SK-N-SH (cell line): Measurements from ENCODE around the gene BRPF3. TPM values are rescaled to one million over a fixed set of nuclear protein-coding genes. Genes with fewer than 3 reads are reported as not detected.

Source experiments
- CTCF ChIA-PET: fragments of 300-600, 350-600 bp; formaldehyde crosslinking; extraction: SDS; loops from one replicate; lab custom pipeline; 2021; lab: Yijun Ruan, JAX
- POLR2A ChIA-PET: fragments of 350-600 bp; sonication (Branson Sonifier 250); formaldehyde crosslinking; extraction: SDS; loops from one replicate; lab custom pipeline; 2020; ENCODE audit warnings: antibody characterized with exemption, inconsistent platforms; lab: Yijun Ruan, JAX
- DNase-seq: peaks from one replicate; pipeline ENCODE4 v3.0.0; 2012
- H2AFZ ChIP-seq: fragments of 200-600 bp; sonication (generic); 2 replicates; pipeline ENCODE4 v1.8.1; 2016; ENCODE audit warnings: antibody characterized with exemption, mild to moderate bottlenecking, low read depth
- H3F3A ChIP-seq: fragments of 200-600 bp; sonication (generic); replicated peaks from 2 replicates; pipeline ENCODE3; 2016; ENCODE audit warnings: antibody characterized with exemption, mild to moderate bottlenecking; ENCODE audit not compliant: insufficient read depth
- H3K27ac ChIP-seq, 2 experiments: fragments of 200-500 bp in 1 of 2; fragments of 200-600 bp in 1 of 2; sonication (Bioruptor generic) in 1 of 2; sonication (generic), shearing (Covaris generic) in 1 of 2; 2 replicates each; pipeline versions ENCODE4 v1.5.1 to v1.6.1; 2014 to 2016; ENCODE audit warnings: low read depth in 2 of 2, inconsistent platforms in 1 of 2, low read length in 1 of 2, mild to moderate bottlenecking in 1 of 2, mixed read lengths in 1 of 2
- H3K27me3 ChIP-seq: fragments of 200-600 bp; sonication (generic), shearing (Covaris generic); 2 replicates; pipeline ENCODE4 v1.6.1; 2016; ENCODE audit warnings: mixed run types; ENCODE audit not compliant: insufficient read depth
- H3K36me3 ChIP-seq, 2 experiments: fragments of 200-500 bp in 1 of 2; fragments of 200-600 bp in 1 of 2; sonication (Bioruptor generic) in 1 of 2; sonication (generic) in 1 of 2; replicated peaks in 1 of 2; 2 replicates each; pipeline versions ENCODE3 to v1.5.1; 2014 to 2016; ENCODE audit warnings: low read length in 1 of 2, mild to moderate bottlenecking in 1 of 2; ENCODE audit not compliant: insufficient read depth in 2 of 2, control insufficient read depth in 1 of 2
- H3K4me1 ChIP-seq, 2 experiments: fragments of 200-500 bp in 1 of 2; fragments of 200-600 bp in 1 of 2; sonication (Bioruptor generic) in 1 of 2; sonication (generic), shearing (Covaris generic) in 1 of 2; 2 replicates each; pipeline versions ENCODE4 v1.5.1 to v1.6.1; 2014 to 2016; ENCODE audit warnings: low read depth in 1 of 2, low read length in 1 of 2, mixed run types in 1 of 2; ENCODE audit not compliant: insufficient read depth in 2 of 2, control insufficient read depth in 1 of 2
- H3K4me2 ChIP-seq: fragments of 200-600 bp; sonication (generic), shearing (Covaris generic); 2 replicates; pipeline ENCODE4 v1.6.1; 2017; ENCODE audit warnings: mixed run types
- H3K4me3 ChIP-seq, 2 experiments: fragments of 200-500 bp in 1 of 2; fragments of 200-600 bp in 1 of 2; sonication (Bioruptor generic) in 1 of 2; sonication (generic), shearing (Covaris generic) in 1 of 2; 2 replicates each; pipeline versions ENCODE4 v1.5.1 to v1.8.1; 2014 to 2016; ENCODE audit warnings: low read depth in 2 of 2, inconsistent platforms in 1 of 2, low read length in 1 of 2, mild to moderate bottlenecking in 1 of 2, mixed read lengths in 1 of 2, moderate library complexity in 1 of 2
- H3K79me2 ChIP-seq: fragments of 200-600 bp; sonication (generic); 2 replicates; pipeline ENCODE4 v1.8.1; 2017; ENCODE audit warnings: mild to moderate bottlenecking; ENCODE audit not compliant: insufficient read depth
- H3K9ac ChIP-seq: fragments of 200-600 bp; sonication (generic); 2 replicates; pipeline ENCODE4 v1.6.1; 2017; ENCODE audit warnings: mixed run types
- H3K9me2 ChIP-seq: fragments of 200-600 bp; sonication (generic); 2 replicates; pipeline ENCODE4 v1.6.1; 2017; ENCODE audit warnings: mixed run types
- H3K9me3 ChIP-seq: fragments of 200-600 bp; sonication (generic); 2 replicates; pipeline ENCODE4 v1.6.1; 2017; ENCODE audit warnings: mixed run types, mild to moderate bottlenecking, moderate library complexity
- H4K20me1 ChIP-seq: fragments of 200-600 bp; sonication (generic); 2 replicates; pipeline ENCODE4 v1.6.1; 2017; ENCODE audit warnings: mild to moderate bottlenecking, mixed run types; ENCODE audit not compliant: insufficient read depth
- NFIC ChIP-seq: IDR thresholded peaks from 2 replicates; pipeline ENCODE4 v1.4.0; 2012; ENCODE audit warnings: borderline replicate concordance
- PBX3 ChIP-seq: IDR thresholded peaks from 2 replicates; pipeline ENCODE4; 2012
- POLR2AphosphoS5 ChIP-seq: IDR thresholded peaks from 2 replicates; pipeline ENCODE4 v1.6.1; 2012; ENCODE audit warnings: low read depth, low read length
- RXRA ChIP-seq: IDR thresholded peaks from 2 replicates; pipeline ENCODE4 v1.4.0; 2012; ENCODE audit warnings: low read depth, mild to moderate bottlenecking, borderline replicate concordance
- SMC3 ChIP-seq: IDR thresholded peaks from 2 replicates; pipeline ENCODE4 v1.6.1; 2012; ENCODE audit warnings: low read depth, low read length, improper control_type of control experiment
- TAF1 ChIP-seq: IDR thresholded peaks from 2 replicates; pipeline ENCODE4 v1.6.1; 2012; ENCODE audit warnings: low read depth, mild to moderate bottlenecking, low read length, moderate library complexity, borderline replicate concordance
- WGBS: methylation state at CpG from one replicate; pipeline ENCODE4 v1.1.6; 2017; ENCODE audit warnings: low lambda C conversion rate; 5-methylcytosine and 5-hydroxymethylcytosine counted together
- polyA plus RNA-seq, 3 experiments: library from polyadenylated mRNA; depleted of rRNA; stranded (reverse); fragments of >200 nt; gene quantifications; 2 replicates each; pipeline ENCODE4 v1.2.3, GENCODE V29; 2012
- TF ChIP-seq, protein P1 (sequence below): fragments of 200-600 bp; sonication (generic); IDR thresholded peaks from 2 replicates; pipeline ENCODE4 v1.6.1; 2017; ENCODE audit warnings: antibody characterized with exemption, mild to moderate bottlenecking, moderate library complexity
- TF ChIP-seq, protein P2 (sequence below): IDR thresholded peaks from 2 replicates; pipeline ENCODE4 v1.4.0; 2012; ENCODE audit warnings: low read depth, borderline replicate concordance

BRPF3 gene
- polyA plus RNA-seq, 1 of the 3 experiments (the other 2 are of a cell fraction) = 15.4 TPM

- H3K79me2 ChIP-seq = no peaks in the 10 kb centered on the region
- H3K4me2 ChIP-seq = no peak overlapping the region
- H3K9ac ChIP-seq = no peak overlapping the region
- peaks cover 0 to 14% of the 10 kb centered on the region in 2 experiments; a peak in 1 of 4 replicates for H3K4me1 ChIP-seq
- no peak overlapping the region for H3K4me3 ChIP-seq
- WGBS = 100% methylated on average over 1 of the region's 1 CpG
- H3K9me3 ChIP-seq = no peaks in the 10 kb centered on the region
- TF ChIP-seq NFIC = no peak
- TF ChIP-seq TAF1 = no peak
- TF ChIP-seq SMC3 = no peak
- TF ChIP-seq RXRA = no peak
- TF ChIP-seq POLR2AphosphoS5 = no peak
- no peak for TF ChIP-seq PBX3
- TF ChIP-seq, all 33 proteins: peak for 0
- Histone ChIP-seq H3F3A (no peaks in the 10 kb centered on the region), H3K36me3 (peaks cover 42 to 91% of the 10 kb centered on the region in 2 experiments), H3K27me3 (no peaks in the 10 kb centered on the region), H2AFZ (no peak overlapping the region), H3K27ac (no peak overlapping the region), H4K20me1 (no peaks in the 10 kb centered on the region; the same call in 1 of the 2 replicates), H3K9me2 (no peaks in the 10 kb centered on the region)
- CTCF ChIA-PET = interaction anchor here (0.6 to 1.4 kb wide), 2 partner anchors 93 to 133 kb away, joined by 3 to 4 read pairs; no protein-coding TSS in a partner anchor
- POLR2A ChIA-PET = no interaction called here
- no peak for DNase-seq
Measured at GRCh38 chr6:36227379-36228228, 31.1 kb downstream of the BRPF3 start.

GRCh38 chr6:36229223-36229622, 32.7 kb downstream of the BRPF3 start:
- Histone ChIP-seq H4K20me1 (no peaks in the 10 kb centered on the region; the same call in 1 of the 2 replicates), H3K4me1 (peaks cover 0 to 14% of the 10 kb centered on the region in 2 experiments; a peak in 1 of 4 replicates), H3K4me2 (no peak overlapping the region), H3K9me3 (no peaks in the 10 kb centered on the region), H3K9me2 (no peaks in the 10 kb centered on the region), H3K27me3 (no peaks in the 10 kb centered on the region), H3K79me2 (no peaks in the 10 kb centered on the region), H3K27ac (no peak overlapping the region), H3K4me3 (no peak overlapping the region), H3K9ac (no peak overlapping the region), H3K36me3 (peaks cover 30 to 88% of the 10 kb centered on the region in 2 experiments), H3F3A (no peaks in the 10 kb centered on the region), H2AFZ (no peak overlapping the region)
- TF ChIP-seq, protein P1, sequence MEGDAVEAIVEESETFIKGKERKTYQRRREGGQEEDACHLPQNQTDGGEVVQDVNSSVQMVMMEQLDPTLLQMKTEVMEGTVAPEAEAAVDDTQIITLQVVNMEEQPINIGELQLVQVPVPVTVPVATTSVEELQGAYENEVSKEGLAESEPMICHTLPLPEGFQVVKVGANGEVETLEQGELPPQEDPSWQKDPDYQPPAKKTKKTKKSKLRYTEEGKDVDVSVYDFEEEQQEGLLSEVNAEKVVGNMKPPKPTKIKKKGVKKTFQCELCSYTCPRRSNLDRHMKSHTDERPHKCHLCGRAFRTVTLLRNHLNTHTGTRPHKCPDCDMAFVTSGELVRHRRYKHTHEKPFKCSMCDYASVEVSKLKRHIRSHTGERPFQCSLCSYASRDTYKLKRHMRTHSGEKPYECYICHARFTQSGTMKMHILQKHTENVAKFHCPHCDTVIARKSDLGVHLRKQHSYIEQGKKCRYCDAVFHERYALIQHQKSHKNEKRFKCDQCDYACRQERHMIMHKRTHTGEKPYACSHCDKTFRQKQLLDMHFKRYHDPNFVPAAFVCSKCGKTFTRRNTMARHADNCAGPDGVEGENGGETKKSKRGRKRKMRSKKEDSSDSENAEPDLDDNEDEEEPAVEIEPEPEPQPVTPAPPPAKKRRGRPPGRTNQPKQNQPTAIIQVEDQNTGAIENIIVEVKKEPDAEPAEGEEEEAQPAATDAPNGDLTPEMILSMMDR = no peak
- no peak for TF ChIP-seq PBX3
- TF ChIP-seq, protein P2, sequence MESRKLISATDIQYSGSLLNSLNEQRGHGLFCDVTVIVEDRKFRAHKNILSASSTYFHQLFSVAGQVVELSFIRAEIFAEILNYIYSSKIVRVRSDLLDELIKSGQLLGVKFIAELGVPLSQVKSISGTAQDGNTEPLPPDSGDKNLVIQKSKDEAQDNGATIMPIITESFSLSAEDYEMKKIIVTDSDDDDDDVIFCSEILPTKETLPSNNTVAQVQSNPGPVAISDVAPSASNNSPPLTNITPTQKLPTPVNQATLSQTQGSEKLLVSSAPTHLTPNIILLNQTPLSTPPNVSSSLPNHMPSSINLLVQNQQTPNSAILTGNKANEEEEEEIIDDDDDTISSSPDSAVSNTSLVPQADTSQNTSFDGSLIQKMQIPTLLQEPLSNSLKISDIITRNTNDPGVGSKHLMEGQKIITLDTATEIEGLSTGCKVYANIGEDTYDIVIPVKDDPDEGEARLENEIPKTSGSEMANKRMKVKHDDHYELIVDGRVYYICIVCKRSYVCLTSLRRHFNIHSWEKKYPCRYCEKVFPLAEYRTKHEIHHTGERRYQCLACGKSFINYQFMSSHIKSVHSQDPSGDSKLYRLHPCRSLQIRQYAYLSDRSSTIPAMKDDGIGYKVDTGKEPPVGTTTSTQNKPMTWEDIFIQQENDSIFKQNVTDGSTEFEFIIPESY = no peak
- TF ChIP-seq SMC3 = no peak
- TF ChIP-seq NFIC = no peak
- POLR2A ChIA-PET = no interaction called here
- no peak for DNase-seq
- CTCF ChIA-PET = interaction anchor here (0.7 to 1.3 kb wide), 4 partner anchors 15 to 202 kb away, joined by 3 to 5 read pairs (median 3); partner anchors contain the start of gene MAPK14
- WGBS = 98% methylated on average over 5 of the region's 5 CpGs
